ENCODE measurements around the gene ATXN1. TPM values are rescaled to one million over a fixed set of nuclear protein-coding genes. Genes with fewer than 3 reads are reported as not detected.

ATXN1 gene
- total RNA-seq, 4 donors from 2014 or later, result 38.7 to 78.3 (median 62.6) TPM

DNA sequence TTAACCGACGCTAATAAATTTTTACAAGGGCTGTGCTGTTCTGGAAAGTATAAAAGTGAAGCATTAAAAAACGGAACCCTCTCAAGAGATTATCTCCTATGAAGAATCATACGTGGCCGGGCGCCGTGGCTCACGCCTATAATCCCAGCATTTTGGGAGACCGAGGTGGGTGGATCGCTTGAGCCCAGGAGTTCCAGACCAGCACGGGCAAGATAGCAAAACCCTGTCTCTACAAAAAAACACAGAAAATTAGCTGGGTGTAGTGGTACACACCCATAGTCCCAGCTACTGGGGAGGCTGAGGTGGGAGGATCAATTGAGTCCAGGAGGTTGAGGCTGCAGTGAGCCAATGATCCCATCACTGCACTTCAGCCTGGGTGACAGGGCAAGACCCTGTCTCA lies 439.4 kb downstream of the ATXN1 start:
- ATAC-seq, result no peak

DNA sequence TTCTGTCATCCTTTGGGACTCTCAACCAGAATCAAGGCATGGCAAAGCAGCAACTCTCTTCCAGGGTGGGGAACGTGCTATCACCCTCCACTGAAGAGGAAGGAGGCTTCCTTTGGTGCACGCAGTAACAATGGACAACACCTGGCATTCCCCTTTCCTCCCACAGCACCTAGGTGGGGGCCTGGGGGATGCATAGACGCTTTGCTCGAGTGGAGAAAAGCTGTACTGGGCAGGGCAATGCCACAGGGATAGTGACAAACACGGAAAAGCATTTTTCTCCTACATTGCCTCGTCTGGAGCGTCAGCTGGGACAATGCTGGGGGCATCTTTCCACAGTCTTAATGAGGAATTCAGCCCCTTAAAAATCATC lies 439.9 kb downstream of the ATXN1 start:
- no peak for ATAC-seq
- TF ChIP-seq EP300 (IDR thresholded peaks at IDR 0.05), result no peak
- TF ChIP-seq POLR2A (IDR thresholded peaks at IDR 0.05), result no peak
- TF ChIP-seq CTCF (IDR thresholded peaks at IDR 0.05), result no peak
- TF ChIP-seq POLR2AphosphoS5 (IDR thresholded peaks at IDR 0.05), result no peak
- no peaks in the 10 kb centered on the region for H3K9me3 ChIP-seq
- peak overlapping the region in 3 of 4 donors; percentile 79 to 87 (median 80) for H3K27ac ChIP-seq
- H3K27me3 ChIP-seq, result no peaks in the 10 kb centered on the region
- WGBS, 2 donors (ENCODE audit: low coverage in 1 of 2), result 100% methylated on average over 2 of the region's 7 CpGs; no CpG with 5 or more reads in 1 of the 2 donors
- peaks cover 3 to 86% (median 38%) of the 10 kb centered on the region in 3 donors for H3K4me1 ChIP-seq
- no peak overlapping the region for H3K4me3 ChIP-seq
- peaks cover 0 to 6% of the 10 kb centered on the region in 2 donors for H3K36me3 ChIP-seq

More for the DNA sequence above, 439.4 kb downstream of the ATXN1 start:
- no peak for TF ChIP-seq CTCF (IDR thresholded peaks at IDR 0.05)
- no peak for TF ChIP-seq POLR2A (IDR thresholded peaks at IDR 0.05)
- no peak for TF ChIP-seq EP300 (IDR thresholded peaks at IDR 0.05)
- no peaks in the 10 kb centered on the region for H3K27me3 ChIP-seq
- H3K27ac ChIP-seq, result peak overlapping the region in 2 of 4 donors; percentile 71 to 87
- no peaks in the 10 kb centered on the region for H3K9me3 ChIP-seq
- peaks cover 3 to 83% (median 38%) of the 10 kb centered on the region in 3 donors for H3K4me1 ChIP-seq
- 89 to 95% methylated on average over 7 to 8 of the region's 11 CpGs for WGBS, 2 donors (ENCODE audit: low coverage in 1 of 2)
- H3K4me3 ChIP-seq, result no peak overlapping the region
- peaks cover 0 to 11% of the 10 kb centered on the region in 2 donors for H3K36me3 ChIP-seq

GRCh38 chr6:16320533-16321340 lies 440.5 kb downstream of the ATXN1 start:
- no peaks in the 10 kb centered on the region for H3K27me3 ChIP-seq
- no peaks in the 10 kb centered on the region for H3K9me3 ChIP-seq
- TF ChIP-seq EP300 (IDR thresholded peaks at IDR 0.05), result no peak
- TF ChIP-seq POLR2AphosphoS5 (IDR thresholded peaks at IDR 0.05), result peak; percentile 84
- peaks cover 3 to 86% (median 38%) of the 10 kb centered on the region in 3 donors for H3K4me1 ChIP-seq
- peak overlapping the region in 1 of 2 donors; percentile 29 for H3K4me3 ChIP-seq
- peak overlapping the region; percentile 48 to 87 (median 80) for H3K27ac ChIP-seq
- WGBS, 2 donors (ENCODE audit: low coverage in 1 of 2), result 49 to 59% methylated on average over 12 of the region's 21 CpGs
- peak; percentile 42 for ATAC-seq
- H3K36me3 ChIP-seq, result peaks cover 0 to under 1% of the 10 kb centered on the region in 2 donors

GRCh38 chr6:16319813-16320532 lies 441.3 kb downstream of the ATXN1 start:
- Histone ChIP-seq H3K9me3 (no peaks in the 10 kb centered on the region), H3K27ac (peak overlapping the region; percentile 48 to 87 (median 80)), H3K27me3 (no peaks in the 10 kb centered on the region), H3K36me3 (no peaks in the 10 kb centered on the region), H3K4me3 (peak overlapping the region in 1 of 2 donors; percentile 29), H3K4me1 (peaks cover 3 to 84% (median 38%) of the 10 kb centered on the region in 3 donors)
- ATAC-seq, result peak; percentile 76
- TF ChIP-seq CTCF (IDR thresholded peaks at IDR 0.05) (no peak), POLR2AphosphoS5 (IDR thresholded peaks at IDR 0.05) (peak; percentile 89), EP300 (IDR thresholded peaks at IDR 0.05) (no peak)
- 9 to 18% methylated on average over 8 to 13 of the region's 16 CpGs for WGBS, 2 donors (ENCODE audit: low coverage in 1 of 2)

DNA sequence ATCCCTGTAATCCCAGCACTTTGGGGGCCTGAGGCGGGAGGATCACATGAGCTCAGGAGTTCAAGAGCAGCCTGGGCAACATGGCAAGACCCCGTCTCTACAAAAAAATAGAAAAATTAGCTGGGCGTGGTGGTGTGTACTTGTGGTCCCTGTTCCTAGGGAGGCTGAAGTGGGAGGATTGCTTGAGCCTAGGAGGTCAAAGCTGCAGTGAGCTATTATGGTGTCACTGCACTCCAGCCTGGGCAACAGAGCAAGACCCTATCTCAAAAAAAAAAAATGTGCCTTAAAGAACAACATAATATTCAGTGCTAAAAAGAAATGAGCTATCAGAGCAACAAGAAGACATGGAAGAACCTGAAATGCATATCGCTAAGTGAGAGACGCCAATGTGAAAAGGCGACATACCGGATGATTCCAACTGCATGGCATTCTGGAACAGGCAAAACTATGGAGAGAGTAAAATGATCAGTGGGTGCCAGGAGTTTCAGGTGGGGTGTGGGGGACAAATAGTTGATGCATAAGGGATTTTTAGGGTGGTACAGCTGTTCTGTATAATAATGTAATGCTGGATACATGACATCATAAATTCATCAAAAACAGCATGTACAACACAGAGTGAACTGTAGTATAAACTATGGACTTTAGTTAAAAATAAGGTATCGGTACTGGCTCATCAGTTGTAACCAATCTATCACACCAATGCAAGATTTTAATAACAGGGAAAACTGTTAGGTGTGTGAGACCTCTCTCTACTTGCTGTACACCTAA lies 442.1 kb downstream of the ATXN1 start:
- H3K36me3 ChIP-seq, result no peaks in the 10 kb centered on the region
- no peak for ATAC-seq
- 80 to 85% methylated on average over 5 of the region's 8 CpGs for WGBS, 2 donors (ENCODE audit: low coverage in 1 of 2)
- H3K4me3 ChIP-seq, result no peak overlapping the region
- H3K27ac ChIP-seq, result peak overlapping the region; percentile 18 to 87 (median 80)
- peaks cover 3 to 76% (median 38%) of the 10 kb centered on the region in 3 donors for H3K4me1 ChIP-seq
- no peaks in the 10 kb centered on the region for H3K27me3 ChIP-seq
- no peaks in the 10 kb centered on the region for H3K9me3 ChIP-seq
- no peak for TF ChIP-seq POLR2A (IDR thresholded peaks at IDR 0.05)
- TF ChIP-seq EP300 (IDR thresholded peaks at IDR 0.05), result no peak
- TF ChIP-seq CTCF (IDR thresholded peaks at IDR 0.05), result no peak
- TF ChIP-seq POLR2AphosphoS5 (IDR thresholded peaks at IDR 0.05), result no peak

Measured in gastroesophageal sphincter (tissue), 4 donors.